CD4-positive, alpha-beta T cell (primary cell): ENCODE measurements around the gene PPM1F. TPM values are rescaled to one million over a fixed set of nuclear protein-coding genes. Genes with fewer than 3 reads are reported as not detected.
"Not testable (repeated sequence)": the region's sequence is repeated elsewhere in the genome, so short reads cannot be mapped to it uniquely, and the experiment has no call there.

Source experiments
- ATAC-seq: fragments of 200-7000 bp; cut with Tn5 transposase; one replicate; pipeline ENCODE4 v1.10.0; 2022; ENCODE audit warnings: mild to moderate bottlenecking; ENCODE audit not compliant: poor library complexity
- CTCF ChIA-PET: fragments of 350-600 bp; sonication (Branson Sonifier 250); formaldehyde crosslinking; loops from one replicate; lab custom pipeline; 2021; ENCODE audit warnings: antibody characterized with exemption, inconsistent platforms; lab: Charles Lee
- POLR2A ChIA-PET: fragments of 350-600 bp; sonication (Branson Sonifier 250); formaldehyde crosslinking; loops from one replicate; lab custom pipeline; 2021; ENCODE audit warnings: antibody characterized with exemption, inconsistent platforms; lab: Charles Lee
- DNase-seq, 14 experiments: peaks; one replicate each; pipeline ENCODE4 v3.0.0-alpha.2; 2013 to 2020; ENCODE audit warnings: mixed read lengths in 2 of 14
- H3K27ac ChIP-seq, 2 donors: one replicate each; pipeline versions ENCODE4 v1.5.1 to v1.7.0; 2013; ENCODE audit warnings: low read length in 2 of 2, low read depth in 1 of 2, mild to moderate bottlenecking in 1 of 2
- H3K27me3 ChIP-seq, 2 experiments: 1 replicate in 1 of 2; 2 replicates in 1 of 2; pipeline versions ENCODE4 v1.6.1 to v1.7.0; 2013; ENCODE audit warnings: low read length in 2 of 2, control low read depth in 1 of 2, mild to moderate bottlenecking in 1 of 2, moderate library complexity in 1 of 2; ENCODE audit not compliant: insufficient read depth in 2 of 2, control insufficient read depth in 1 of 2
- H3K36me3 ChIP-seq: one replicate; pipeline ENCODE4 v1.6.1; 2013; ENCODE audit warnings: low read length, control low read depth; ENCODE audit not compliant: insufficient read depth
- H3K4me1 ChIP-seq: one replicate; pipeline ENCODE4 v1.6.1; 2013; ENCODE audit warnings: low read length, control low read depth; ENCODE audit not compliant: insufficient read depth
- H3K4me3 ChIP-seq: one replicate; pipeline ENCODE4 v1.5.1; 2013; ENCODE audit warnings: mild to moderate bottlenecking, low read length, moderate library complexity
- H3K9me3 ChIP-seq, 2 experiments: 1 replicate in 1 of 2; 2 replicates in 1 of 2; pipeline versions ENCODE4 v1.6.1 to v1.7.0; 2013; ENCODE audit warnings: low read length in 2 of 2, mild to moderate bottlenecking in 2 of 2, control low read depth in 1 of 2, moderate library complexity in 1 of 2; ENCODE audit not compliant: control insufficient read depth in 1 of 2, insufficient read depth in 1 of 2
- H3K27ac Mint-ChIP-seq: one replicate; pipeline ENCODE4 v1.8.0; 2020; ENCODE audit warnings: mixed read lengths
- H3K27me3 Mint-ChIP-seq: one replicate; pipeline ENCODE4 v1.8.0; 2021; ENCODE audit warnings: mixed read lengths
- H3K36me3 Mint-ChIP-seq: one replicate; pipeline ENCODE4 v1.8.0; 2021; ENCODE audit warnings: low read depth, mixed read lengths
- H3K4me1 Mint-ChIP-seq: one replicate; pipeline ENCODE4 v1.8.0; 2021; ENCODE audit warnings: low read depth, mixed read lengths
- H3K4me3 Mint-ChIP-seq: one replicate; pipeline ENCODE4 v1.8.0; 2020; ENCODE audit warnings: mild to moderate bottlenecking, mixed read lengths
- H3K9me3 Mint-ChIP-seq: one replicate; pipeline ENCODE4 v1.8.0; 2020; ENCODE audit warnings: mixed read lengths
- CTCF ChIP-seq: fragments of 200-600 bp; IDR thresholded peaks from one replicate; pipeline ENCODE4 v1.8.0; 2022; ENCODE audit warnings: antibody characterized with exemption, mild to moderate bottlenecking
- intact Hi-C, 2 experiments: fragments of 100-400 bp; cut with DNase I in 1 of 2; cut with micrococcal nuclease in 1 of 2; formaldehyde crosslinking; loops; one replicate each; pipeline versions ENCODE4 v1.15.1 to v1.9.0; 2023 to 2025; cut with DNase I, micrococcal nuclease
- total RNA-seq, 174 experiments: library from RNA in 2 of 174; stranded (reverse) in 2 of 174; gene quantifications; one replicate each; pipeline ENCODE4 v1.2.3 and lab custom pipeline; 2021 to 2026

The PPM1F gene
- total RNA-seq, 2 experiments from 2014 or later, result 18.0 to 18.3 TPM

GRCh38 chr22:21898354-21898896 is 54.2 kb downstream of the PPM1F start:
- Histone ChIP-seq H3K27me3 (no peaks in the 10 kb centered on the region), H3K36me3 (no peaks in the 10 kb centered on the region), H3K9me3 (no peaks in the 10 kb centered on the region), H3K4me1 (no peaks in the 10 kb centered on the region), H3K27ac (no peak overlapping the region), H3K4me3 (no peak overlapping the region)
- POLR2A ChIA-PET, result no interaction called here
- Mint-ChIP-seq H3K4me3 (no peak overlapping the region), H3K4me1 (no peaks in the 10 kb centered on the region), H3K9me3 (no peaks in the 10 kb centered on the region), H3K36me3 (no peaks in the 10 kb centered on the region), H3K27me3 (no peaks in the 10 kb centered on the region), H3K27ac (no peak overlapping the region)
- intact Hi-C loops, result no loop called here
- TF ChIP-seq CTCF, result no peak
- CTCF ChIA-PET, result interaction anchor here (1.0 kb wide), 1 partner anchor 9 kb away, joined by 3 read pairs; no protein-coding TSS in a partner anchor
- DNase-seq (no peak), ATAC-seq (no peak)

DNA sequence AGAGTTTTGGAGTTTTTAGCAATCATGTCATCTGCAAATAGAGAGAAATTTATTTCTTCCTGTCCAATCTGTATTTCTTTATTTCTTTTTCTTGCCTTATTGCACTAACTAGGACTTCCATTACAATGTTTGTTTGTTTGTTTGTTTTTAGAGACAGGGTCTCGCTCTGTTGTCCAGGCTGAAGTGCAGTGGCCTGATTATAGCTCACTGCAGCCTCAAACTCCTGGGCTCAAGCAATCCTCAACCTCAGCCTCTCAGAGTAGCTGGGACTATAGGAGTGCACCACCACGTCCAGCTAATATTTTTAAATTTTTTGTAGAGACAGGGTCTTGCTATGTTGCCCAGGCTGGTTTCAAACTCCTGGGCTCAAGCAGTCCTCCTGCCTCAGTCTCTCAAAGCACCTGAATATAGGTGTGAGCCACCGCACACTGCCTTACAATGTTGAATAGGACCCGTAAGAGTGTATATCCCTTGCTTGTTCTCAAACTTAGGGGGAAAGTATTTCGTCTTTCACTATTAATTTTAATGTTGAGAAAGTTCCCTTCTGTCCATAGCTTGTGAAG is 55.6 kb downstream of the PPM1F start:
- ChIA-PET CTCF (no interaction called here), POLR2A (interaction anchor here (0.9 kb wide), 1 partner anchor 56 kb away, joined by 3 read pairs; no protein-coding TSS in a partner anchor)
- Mint-ChIP-seq H3K4me3 (no peak overlapping the region), H3K27ac (no peak overlapping the region), H3K36me3 (no peaks in the 10 kb centered on the region), H3K27me3 (no peaks in the 10 kb centered on the region), H3K9me3 (no peaks in the 10 kb centered on the region), H3K4me1 (no peaks in the 10 kb centered on the region)
- intact Hi-C loops, result no loop called here
- no peak for ATAC-seq
- no peaks in the 10 kb centered on the region for H3K36me3 ChIP-seq
- H3K4me3 ChIP-seq, result no peak overlapping the region
- no peaks in the 10 kb centered on the region for H3K9me3 ChIP-seq
- no peak for DNase-seq
- no peaks in the 10 kb centered on the region for H3K27me3 ChIP-seq
- no peak overlapping the region for H3K27ac ChIP-seq
- no peak for TF ChIP-seq CTCF
- no peaks in the 10 kb centered on the region for H3K4me1 ChIP-seq

DNA sequence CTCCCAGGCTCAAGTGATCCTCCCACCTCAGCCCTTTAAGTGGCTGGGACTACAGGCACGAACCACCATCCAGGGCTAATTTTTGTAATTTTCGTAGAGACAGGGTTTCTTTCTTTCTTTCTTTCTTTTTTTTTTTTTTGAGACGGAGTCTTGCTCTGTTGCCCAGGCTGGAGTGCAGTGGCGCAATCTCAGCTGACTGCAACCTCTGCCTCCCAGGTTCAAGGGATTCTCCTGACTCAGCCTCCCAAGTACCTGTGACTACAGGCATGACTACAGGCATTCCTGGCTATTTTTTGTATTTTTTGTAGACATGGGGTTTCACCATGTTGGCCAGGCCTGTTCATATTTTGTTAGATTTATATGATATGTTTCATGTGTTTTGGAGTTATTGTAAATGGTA is 56.4 kb downstream of the PPM1F start:
- H3K4me1 Mint-ChIP-seq, H3K9me3 ChIP-seq, H3K36me3 ChIP-seq, intact Hi-C loops, H3K27ac ChIP-seq, H3K27me3 Mint-ChIP-seq, H3K27me3 ChIP-seq, H3K9me3 Mint-ChIP-seq, H3K27ac Mint-ChIP-seq, POLR2A ChIA-PET, CTCF ChIA-PET, H3K4me3 ChIP-seq, ATAC-seq, H3K36me3 Mint-ChIP-seq, H3K4me3 Mint-ChIP-seq, DNase-seq, H3K4me1 ChIP-seq: not testable (repeated sequence)

DNA sequence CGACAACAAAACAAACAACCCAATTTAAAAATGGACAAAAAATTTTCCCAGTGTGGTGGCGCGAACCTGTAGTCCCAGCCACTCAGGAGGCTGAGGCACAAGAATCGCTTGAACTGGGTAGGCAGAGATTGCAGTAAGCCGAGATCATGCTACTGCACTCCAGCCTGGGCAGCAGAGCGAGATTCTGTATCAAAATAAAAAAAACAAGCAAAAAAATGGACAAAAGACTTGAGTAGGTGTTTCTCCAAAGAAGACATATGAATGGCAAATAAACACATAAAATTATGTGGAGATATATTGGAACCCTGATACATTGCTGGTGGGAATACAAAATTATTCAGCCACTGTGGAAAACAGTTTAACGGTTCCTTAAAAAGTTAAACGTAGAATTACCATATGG is 57.8 kb downstream of the PPM1F start:
- ATAC-seq, result no peak
- ChIA-PET POLR2A (no interaction called here), CTCF (no interaction called here)
- Mint-ChIP-seq H3K27ac (no peak overlapping the region), H3K36me3 (no peaks in the 10 kb centered on the region), H3K4me1 (no peaks in the 10 kb centered on the region), H3K27me3 (no peaks in the 10 kb centered on the region), H3K4me3 (no peak overlapping the region), H3K9me3 (no peaks in the 10 kb centered on the region)
- H3K27ac ChIP-seq, result no peak overlapping the region
- no peaks in the 10 kb centered on the region for H3K27me3 ChIP-seq
- H3K4me1 ChIP-seq, result no peaks in the 10 kb centered on the region
- H3K36me3 ChIP-seq, result no peaks in the 10 kb centered on the region
- no peak overlapping the region for H3K4me3 ChIP-seq
- intact Hi-C loops, result no loop called here
- DNase-seq, result no peak
- no peak for TF ChIP-seq CTCF
- no peaks in the 10 kb centered on the region for H3K9me3 ChIP-seq
